RCC 7860 (cell line): ENCODE results near the gene CCDC40.

Experiments used
- DNase-seq: peaks from one replicate; pipeline ENCODE4 v3.0.0-alpha.2; 2015; ENCODE audit warnings: low spot score
- FAIRE-seq: peaks from 2 replicates; lab custom pipeline; 2012; peaks lifted over from hg19 to GRCh38; lab: Jason Lieb, UNC

The CCDC40 gene

GRCh38 chr17:80110927-80111701 is 74.7 kb downstream of the CCDC40 start:
- FAIRE-seq (no peak), DNase-seq (no peak)

- DNase-seq: no peak
Measured at GRCh38 chr17:80111702-80112470, 75.4 kb downstream of the CCDC40 start.

GRCh38 chr17:80112471-80113032 is 76.1 kb downstream of the CCDC40 start:
- FAIRE-seq: no peak
- DNase-seq: no peak

More at GRCh38 chr17:80111702-80112470, 75.4 kb downstream of the CCDC40 start:
- no peak for FAIRE-seq

GRCh38 chr17:80113033-80113484 is 76.6 kb downstream of the CCDC40 start:
- DNase-seq: no peak

GRCh38 chr17:80114758-80115157 is 78.3 kb downstream of the CCDC40 start:
- DNase-seq (no peak), FAIRE-seq (no peak)

More at GRCh38 chr17:80113033-80113484, 76.6 kb downstream of the CCDC40 start:
- no peak for FAIRE-seq

GRCh38 chr17:80115159-80115558 is 78.7 kb downstream of the CCDC40 start:
- FAIRE-seq (no peak), DNase-seq (no peak)

- DNase-seq: no peak
Measured at GRCh38 chr17:80116276-80116920, 80.0 kb downstream of the CCDC40 start.

GRCh38 chr17:80116921-80117380 is 80.5 kb downstream of the CCDC40 start:
- FAIRE-seq: no peak
- no peak for DNase-seq

More at GRCh38 chr17:80116276-80116920, 80.0 kb downstream of the CCDC40 start:
- FAIRE-seq: no peak

GRCh38 chr17:80117491-80118401 is 81.3 kb downstream of the CCDC40 start:
- no peak for DNase-seq
- no peak for FAIRE-seq

- no peak for DNase-seq
- FAIRE-seq: no peak
Measured at GRCh38 chr17:80118601-80119270, 82.3 kb downstream of the CCDC40 start.

GRCh38 chr17:80119271-80119791 is 82.9 kb downstream of the CCDC40 start:
- FAIRE-seq: no peak

GRCh38 chr17:80119839-80120238 is 83.4 kb downstream of the CCDC40 start:
- FAIRE-seq: no peak
- DNase-seq: no peak

More at GRCh38 chr17:80119271-80119791, 82.9 kb downstream of the CCDC40 start:
- DNase-seq: no peak

GRCh38 chr17:80122026-80122575 is 85.7 kb downstream of the CCDC40 start:
- FAIRE-seq (no peak), DNase-seq (no peak)

GRCh38 chr17:80122926-80123505 is 86.6 kb downstream of the CCDC40 start:
- FAIRE-seq (no peak), DNase-seq (no peak)

GRCh38 chr17:80123791-80124190 is 87.3 kb downstream of the CCDC40 start:
- no peak for FAIRE-seq
- no peak for DNase-seq

GRCh38 chr17:80124351-80124981 is 88.0 kb downstream of the CCDC40 start:
- FAIRE-seq (no peak), DNase-seq (no peak)

GRCh38 chr17:80125656-80126448 is 89.4 kb downstream of the CCDC40 start:
- FAIRE-seq (no peak), DNase-seq (no peak)
